SU-DHL-6 (cell line): Measurements from ENCODE around the gene INTS7.

ENCODE experiments used
- EZH2phosphoT487 ChIP-seq: fragments of 200-600 bp; sonication (generic), shearing (Covaris generic); conservative IDR thresholded peaks from 2 replicates; pipeline ENCODE4 v1.6.1; 2018; ENCODE audit warnings: mild to moderate bottlenecking, antibody characterized with exemption, low read length, moderate library complexity, mixed read lengths
- TF ChIP-seq, protein P1 (sequence below): fragments of 200-600 bp; sonication (generic); IDR thresholded peaks from one replicate; pipeline ENCODE4 v1.5.1; 2017; ENCODE audit warnings: antibody characterized with exemption, mild to moderate bottlenecking, low read length, moderate library complexity; ENCODE audit not compliant: insufficient read depth, poor library complexity, severe bottlenecking

DNA sequence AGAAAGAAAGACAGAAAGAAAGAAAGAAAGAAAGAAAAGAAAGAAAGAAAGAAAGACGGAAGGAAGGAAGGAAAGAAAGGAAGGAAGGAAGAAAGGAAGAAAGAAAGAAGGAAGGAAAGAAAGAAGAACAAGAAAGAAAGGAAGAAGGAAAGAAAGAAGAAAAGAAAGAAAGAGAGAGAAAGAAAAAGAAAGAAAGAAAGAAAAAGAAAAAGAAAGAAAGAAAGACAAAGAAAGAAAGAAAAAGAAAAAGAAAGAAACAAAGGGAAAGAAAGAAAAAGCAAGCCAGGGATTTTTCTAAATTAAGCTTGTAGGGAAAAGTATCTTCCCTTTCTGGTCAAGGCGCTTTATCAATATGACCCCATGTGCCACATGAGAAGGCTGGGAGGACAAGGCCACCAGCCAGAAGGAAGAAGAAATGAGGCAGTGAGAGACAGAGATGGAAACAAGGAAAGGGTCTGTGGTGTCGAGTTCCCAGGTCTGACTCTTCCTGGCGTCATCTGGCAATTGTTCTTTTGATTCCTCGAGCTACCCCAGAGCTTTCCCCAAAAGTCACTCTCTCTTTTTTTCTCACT is 116.4 kb downstream of the INTS7 start:
- TF ChIP-seq, protein P1, sequence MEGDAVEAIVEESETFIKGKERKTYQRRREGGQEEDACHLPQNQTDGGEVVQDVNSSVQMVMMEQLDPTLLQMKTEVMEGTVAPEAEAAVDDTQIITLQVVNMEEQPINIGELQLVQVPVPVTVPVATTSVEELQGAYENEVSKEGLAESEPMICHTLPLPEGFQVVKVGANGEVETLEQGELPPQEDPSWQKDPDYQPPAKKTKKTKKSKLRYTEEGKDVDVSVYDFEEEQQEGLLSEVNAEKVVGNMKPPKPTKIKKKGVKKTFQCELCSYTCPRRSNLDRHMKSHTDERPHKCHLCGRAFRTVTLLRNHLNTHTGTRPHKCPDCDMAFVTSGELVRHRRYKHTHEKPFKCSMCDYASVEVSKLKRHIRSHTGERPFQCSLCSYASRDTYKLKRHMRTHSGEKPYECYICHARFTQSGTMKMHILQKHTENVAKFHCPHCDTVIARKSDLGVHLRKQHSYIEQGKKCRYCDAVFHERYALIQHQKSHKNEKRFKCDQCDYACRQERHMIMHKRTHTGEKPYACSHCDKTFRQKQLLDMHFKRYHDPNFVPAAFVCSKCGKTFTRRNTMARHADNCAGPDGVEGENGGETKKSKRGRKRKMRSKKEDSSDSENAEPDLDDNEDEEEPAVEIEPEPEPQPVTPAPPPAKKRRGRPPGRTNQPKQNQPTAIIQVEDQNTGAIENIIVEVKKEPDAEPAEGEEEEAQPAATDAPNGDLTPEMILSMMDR = no peak
- no peak for TF ChIP-seq EZH2phosphoT487
